GM13976 (cell line): ENCODE measurements around the gene COX7A2L.
"Not testable (repeated sequence)": the region's sequence is repeated elsewhere in the genome, so short reads cannot be mapped to it uniquely, and the experiment has no call there.

ENCODE experiments used
- DNase-seq: peaks from one replicate; pipeline ENCODE4 v3.0.0; 2012; ENCODE audit warnings: low spot score
- in situ Hi-C: fragments of 300-500 bp; cut with MboI; formaldehyde crosslinking; loops from one replicate; pipeline ENCODE4 v1.12.0; 2022; ENCODE audit warnings: low sequenced_read_pairs, mixed read lengths, inconsistent platforms; ENCODE audit not compliant: unreplicated experiment
- TF ChIP-seq, protein P1 (sequence below): IDR thresholded peaks from 2 replicates; pipeline ENCODE4 v1.5.1; 2012; ENCODE audit warnings: borderline replicate concordance, mild to moderate bottlenecking; ENCODE audit not compliant: insufficient read depth; ENCODE audit errors: extremely low read depth, missing control alignments, control extremely low read depth

COX7A2L gene

DNA sequence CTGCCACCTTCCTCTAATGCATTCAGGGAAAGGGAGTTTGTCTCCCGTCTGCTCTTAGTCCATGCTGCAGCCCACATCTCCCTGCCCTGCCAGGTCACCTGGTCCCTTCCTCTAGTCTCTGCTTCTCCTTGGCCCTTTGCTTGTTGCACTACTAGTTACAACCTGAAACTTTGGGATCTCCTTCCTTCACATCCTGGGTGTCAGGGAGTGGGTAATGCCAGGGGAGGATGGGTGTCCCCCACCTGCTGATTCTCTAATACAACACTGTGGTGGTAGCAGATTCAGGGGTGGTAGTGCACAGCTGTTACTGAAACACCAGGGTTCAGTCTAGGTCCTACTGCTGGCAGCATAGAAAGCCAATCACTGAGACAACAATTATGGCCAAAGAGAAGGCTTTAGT, 31.2 kb upstream of the COX7A2L start:
- TF ChIP-seq, protein P1, sequence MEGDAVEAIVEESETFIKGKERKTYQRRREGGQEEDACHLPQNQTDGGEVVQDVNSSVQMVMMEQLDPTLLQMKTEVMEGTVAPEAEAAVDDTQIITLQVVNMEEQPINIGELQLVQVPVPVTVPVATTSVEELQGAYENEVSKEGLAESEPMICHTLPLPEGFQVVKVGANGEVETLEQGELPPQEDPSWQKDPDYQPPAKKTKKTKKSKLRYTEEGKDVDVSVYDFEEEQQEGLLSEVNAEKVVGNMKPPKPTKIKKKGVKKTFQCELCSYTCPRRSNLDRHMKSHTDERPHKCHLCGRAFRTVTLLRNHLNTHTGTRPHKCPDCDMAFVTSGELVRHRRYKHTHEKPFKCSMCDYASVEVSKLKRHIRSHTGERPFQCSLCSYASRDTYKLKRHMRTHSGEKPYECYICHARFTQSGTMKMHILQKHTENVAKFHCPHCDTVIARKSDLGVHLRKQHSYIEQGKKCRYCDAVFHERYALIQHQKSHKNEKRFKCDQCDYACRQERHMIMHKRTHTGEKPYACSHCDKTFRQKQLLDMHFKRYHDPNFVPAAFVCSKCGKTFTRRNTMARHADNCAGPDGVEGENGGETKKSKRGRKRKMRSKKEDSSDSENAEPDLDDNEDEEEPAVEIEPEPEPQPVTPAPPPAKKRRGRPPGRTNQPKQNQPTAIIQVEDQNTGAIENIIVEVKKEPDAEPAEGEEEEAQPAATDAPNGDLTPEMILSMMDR: no peak
- no peak for DNase-seq
- in situ Hi-C loops: no loop called here

- in situ Hi-C loops: no loop called here
- TF ChIP-seq, protein P1: no peak
- no peak for DNase-seq
Measured at GRCh38 chr2:42390401-42390969, 29.5 kb upstream of the COX7A2L start.

- TF ChIP-seq, protein P1: peak; percentile 23
- DNase-seq: peak; percentile 44
- in situ Hi-C loops: no loop called here
Measured at GRCh38 chr2:42386682-42387081, 25.7 kb upstream of the COX7A2L start.

DNA sequence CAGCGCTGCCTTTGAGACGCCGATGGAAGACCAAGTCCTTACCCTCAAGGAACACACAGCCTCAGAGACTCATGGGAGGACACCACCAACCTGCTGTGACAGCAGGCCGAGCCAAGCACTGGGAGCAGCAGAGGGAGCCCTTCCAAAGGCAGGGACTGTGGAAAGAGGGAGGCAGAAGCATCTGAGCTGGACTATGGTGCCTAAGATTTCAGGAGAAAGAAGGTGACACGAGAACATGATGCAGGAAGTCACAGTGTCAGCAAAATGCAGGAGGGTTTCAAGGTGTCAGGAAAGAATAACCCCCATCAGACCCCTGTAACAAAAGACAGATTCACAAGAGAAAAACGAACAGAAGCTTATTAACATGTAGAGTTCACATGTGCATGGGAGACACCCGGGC, 24.2 kb upstream of the COX7A2L start:
- in situ Hi-C loops: no loop called here
- TF ChIP-seq, protein P1: no peak
- DNase-seq: no peak

- in situ Hi-C loops: no loop called here
- TF ChIP-seq, protein P1: no peak
- DNase-seq: no peak
Measured at GRCh38 chr2:42383855-42384530, 23.0 kb upstream of the COX7A2L start.

DNA sequence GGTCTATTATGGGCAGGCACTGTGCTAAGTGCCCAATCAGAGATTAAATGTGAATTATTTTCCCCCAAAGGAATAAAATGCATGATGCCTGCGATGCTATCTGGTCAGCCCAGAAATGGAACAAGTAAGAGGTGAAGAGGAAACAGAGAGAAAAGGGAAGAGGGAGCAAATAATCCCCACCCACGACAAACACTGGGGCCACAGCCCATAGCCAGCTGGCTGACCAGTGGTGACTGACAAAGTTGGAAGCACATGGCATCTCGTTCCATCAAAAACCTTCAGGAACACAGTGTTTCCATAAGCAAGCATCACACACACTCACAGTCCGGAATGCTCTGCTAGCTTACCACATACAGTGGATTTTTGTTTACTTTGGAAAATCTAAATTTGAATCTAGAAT, 21.1 kb upstream of the COX7A2L start:
- TF ChIP-seq, protein P1: no peak
- no peak for DNase-seq
- in situ Hi-C loops: no loop called here

GRCh38 chr2:42380026-42380425, 19.0 kb upstream of the COX7A2L start:
- in situ Hi-C loops, DNase-seq: not testable (repeated sequence)
